HepG2 (cell line): ENCODE data around the gene SLC25A15. TPM values are rescaled to one million over a fixed set of nuclear protein-coding genes. Genes with fewer than 3 reads are reported as not detected.

ENCODE experiments used
- ATAC-seq: fragments of 200-7000 bp; cut with Tn5 transposase; 3 replicates; pipeline ENCODE4 v1.9.1; 2020; ENCODE audit warnings: mild to moderate bottlenecking, moderate library complexity
- BruUV-seq: library from RNA; stranded (reverse); fragments of 400-500 nt; replicated peaks from 2 replicates; lab custom pipeline; 2021; lab: Mats Ljungman, UMichigan
- CTCF ChIA-PET: fragments of 300-600 bp; formaldehyde crosslinking; extraction: SDS; loops from one replicate; lab custom pipeline; 2021; ENCODE audit warnings: low total read pairs, inconsistent platforms, low intra/inter-chr PET ratio; lab: Yijun Ruan, JAX
- POLR2A ChIA-PET: fragments of 350-600 bp; sonication (Branson Sonifier 250); formaldehyde crosslinking; loops from one replicate; lab custom pipeline; 2020; ENCODE audit warnings: antibody characterized with exemption, inconsistent platforms; lab: Yijun Ruan, JAX
- DNase-seq: peaks from one replicate; pipeline ENCODE4 v3.0.0-alpha.2; 2015; ENCODE audit warnings: low spot score
- FAIRE-seq: peaks from 3 replicates; lab custom pipeline; 2011; peaks lifted over from hg19 to GRCh38; lab: Jason Lieb, UNC
- H2AFZ ChIP-seq: one replicate; pipeline ENCODE4 v1.6.1; 2011; ENCODE audit warnings: low read length, inconsistent platforms
- H3K27ac ChIP-seq: fragments of 300-600 bp; 3 replicates; pipeline ENCODE4 v1.8.0; 2011; ENCODE audit warnings: mixed run types, mild to moderate bottlenecking, mixed read lengths, low read length, inconsistent platforms; ENCODE audit not compliant: insufficient read depth; ENCODE audit errors: extremely low read length
- H3K27me3 ChIP-seq, 2 experiments: fragments of 200-600 bp in 1 of 2; 2 replicates in 1 of 2; 3 replicates in 1 of 2; pipeline versions ENCODE4 v1.6.0 to v1.8.0; 2011; ENCODE audit warnings: low read length in 2 of 2, mild to moderate bottlenecking in 2 of 2, moderate library complexity in 2 of 2, inconsistent platforms in 1 of 2; ENCODE audit not compliant: insufficient read depth in 2 of 2, control insufficient read depth in 1 of 2
- H3K36me3 ChIP-seq, 2 experiments: fragments of 200-600 bp in 1 of 2; replicated peaks in 1 of 2; 2 replicates in 1 of 2; 3 replicates in 1 of 2; pipeline versions ENCODE4 v1.5.1 to v1.8.0; 2011; ENCODE audit warnings: low read length in 2 of 2, inconsistent platforms in 1 of 2; ENCODE audit not compliant: insufficient read depth in 2 of 2, control insufficient read depth in 1 of 2
- H3K4me1 ChIP-seq: 2 replicates; pipeline ENCODE4 v1.5.1; 2012; ENCODE audit warnings: low read length, inconsistent platforms; ENCODE audit not compliant: insufficient read depth
- H3K4me2 ChIP-seq: 2 replicates; pipeline ENCODE4 v1.6.0; 2011; ENCODE audit warnings: low read depth, low read length, inconsistent platforms
- H3K4me3 ChIP-seq, 3 experiments: fragments of 200-600 bp in 1 of 3; sonication (generic), shearing (Covaris generic) in 1 of 3; replicated peaks in 1 of 3; 2 replicates each; pipeline ENCODE4 v1.5.1; 2011 to 2016; ENCODE audit warnings: low read length in 3 of 3, inconsistent platforms in 2 of 3, low read depth in 2 of 3, mild to moderate bottlenecking in 2 of 3, control low read depth in 1 of 3, mixed read lengths in 1 of 3; ENCODE audit not compliant: insufficient read depth in 1 of 3
- H3K79me2 ChIP-seq: one replicate; pipeline ENCODE4 v1.6.1; 2011; ENCODE audit warnings: low read length, inconsistent platforms; ENCODE audit not compliant: insufficient read depth
- H3K9ac ChIP-seq: 2 replicates; pipeline ENCODE4 v1.6.0; 2011; ENCODE audit warnings: mild to moderate bottlenecking, low read depth, low read length, inconsistent platforms; ENCODE audit not compliant: insufficient read depth
- H3K9me3 ChIP-seq: 2 replicates; pipeline ENCODE4 v1.5.1; 2012; ENCODE audit warnings: mild to moderate bottlenecking, low read length
- H4K20me1 ChIP-seq: 2 replicates; pipeline ENCODE4 v1.6.0; 2011; ENCODE audit warnings: inconsistent platforms, mild to moderate bottlenecking, low read length, moderate library complexity; ENCODE audit not compliant: insufficient read depth
- CEBPB ChIP-seq: IDR thresholded peaks from 2 replicates; pipeline ENCODE4 v1.6.1; 2011; ENCODE audit warnings: low read depth, low read length, improper control_type of control experiment, borderline replicate concordance
- HMGA1 ChIP-seq: sonication (generic); formaldehyde crosslinking; conservative IDR thresholded peaks from 2 replicates; pipeline ENCODE4 v1.4.0; 2020; ENCODE audit warnings: missing genetic modification reagents
- HOXA3 ChIP-seq: sonication (generic); formaldehyde crosslinking; IDR thresholded peaks from 2 replicates; pipeline ENCODE4 v1.5.0; 2020; ENCODE audit warnings: missing genetic modification reagents
- MXD3 ChIP-seq: IDR thresholded peaks from 2 replicates; pipeline ENCODE4 v1.6.1; 2016; ENCODE audit warnings: mild to moderate bottlenecking, missing biosample characterization, missing genetic modification reagents
- SMAD9 ChIP-seq: sonication (generic); formaldehyde crosslinking; IDR thresholded peaks from 2 replicates; pipeline ENCODE4 v1.5.1; 2020; ENCODE audit warnings: mild to moderate bottlenecking, missing genetic modification reagents
- ZFP36L1 ChIP-seq: sonication (generic); formaldehyde crosslinking; IDR thresholded peaks from 2 replicates; pipeline ENCODE4 v1.8.0; 2022; ENCODE audit warnings: mild to moderate bottlenecking, missing genetic modification reagents, moderate library complexity
- ZNF501 ChIP-seq: sonication (generic); formaldehyde crosslinking; IDR thresholded peaks from 2 replicates; pipeline ENCODE4 v1.5.1; 2020; ENCODE audit warnings: mild to moderate bottlenecking, moderate library complexity, missing genetic modification reagents
- WGBS: methylation state at CpG from one replicate; pipeline ENCODE4 v1.1.6; 2017; ENCODE audit warnings: low lambda C conversion rate; 5-methylcytosine and 5-hydroxymethylcytosine counted together
- in situ Hi-C: cut with HindIII; loops from 2 replicates; pipeline ENCODE4 v1.10.0; 2017; ENCODE audit warnings: low pct_unique_long_range_greater_than_20kb; ENCODE audit not compliant: extremely low pct_ligation_motif_present
- intact Hi-C: fragments of 100-400 bp; cut with micrococcal nuclease; formaldehyde crosslinking; loops from one replicate; pipeline ENCODE4 v1.10.0; 2022; ENCODE audit not compliant: unreplicated experiment
- polyA plus RNA-seq, 8 experiments: library from polyadenylated mRNA; depleted of rRNA in 3 of 8; stranded (reverse) in 7 of 8; unstranded in 1 of 8; fragments of >200 nt; fragmentation: Illumina TruSeq in 4 of 8; extraction: Trizol in 4 of 8; gene quantifications; 2 replicates each; pipeline versions ENCODE4 v1.2.1 to v1.2.3, GENCODE V29; 2011 to 2016; ENCODE audit warnings: low read depth in 4 of 8, missing spikeins in 1 of 8, mixed read lengths in 1 of 8; ENCODE audit not compliant: insufficient read depth in 1 of 8
- total RNA-seq, 5 experiments: library from RNA; depleted of rRNA; stranded (reverse); fragments of >200 nt; fragmentation: Illumina TruSeq; extraction: Trizol; gene quantifications; 2 replicates each; pipeline ENCODE4 v1.2.3, GENCODE V29; 2016; ENCODE audit warnings: low read depth in 1 of 5

The SLC25A15 gene
- total and polyA plus RNA-seq, 2 of the 13 experiments (the other 11 are each of a cell fraction or from before 2014, with no cell fraction given): 17.3 to 39.1 TPM

DNA sequence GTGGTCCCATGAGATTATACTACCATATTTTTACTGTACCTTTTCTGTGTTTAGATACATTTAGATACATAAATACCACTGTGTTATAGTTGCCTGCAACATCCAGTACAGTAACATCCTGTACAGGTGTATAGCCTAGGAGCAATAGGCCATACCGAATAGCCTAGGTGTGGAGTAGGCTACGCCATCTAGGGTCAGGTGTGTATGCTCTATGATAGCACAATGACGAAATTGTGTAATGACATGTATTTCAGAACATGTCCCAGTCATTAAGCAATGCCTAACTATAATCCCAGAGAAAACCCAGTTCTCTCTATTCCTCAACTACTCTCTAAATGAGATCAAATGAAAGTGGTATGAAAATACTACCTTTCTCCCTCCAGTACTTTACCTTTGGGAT, 3.9 kb downstream of the SLC25A15 start:
- Histone ChIP-seq H3K27ac (no peak overlapping the region), H3K4me2 (no peak overlapping the region), H2AFZ (no peak overlapping the region), H3K36me3 (peaks cover 15 to 34% of the 10 kb centered on the region in 2 experiments), H3K27me3 (no peaks in the 10 kb centered on the region; a peak in 1 of 5 replicates), H3K4me3 (no peak overlapping the region), H3K9ac (no peak overlapping the region), H3K9me3 (no peaks in the 10 kb centered on the region), H4K20me1 (no peaks in the 10 kb centered on the region), H3K4me1 (peaks cover 60% of the 10 kb centered on the region), H3K79me2 (peaks cover 46% of the 10 kb centered on the region)
- POLR2A ChIA-PET: no interaction called here
- no TSS peak for BruUV-seq
- in situ Hi-C loops (no loop called here), intact Hi-C loops (no loop called here)
- FAIRE-seq (no peak), ATAC-seq (no peak), DNase-seq (no peak)
- 94% methylated on average over 3 of the region's 3 CpGs for WGBS
- TF ChIP-seq CEBPB: peak; percentile 75
- TF ChIP-seq ZNF501: no peak
- CTCF ChIA-PET: no interaction called here

DNA sequence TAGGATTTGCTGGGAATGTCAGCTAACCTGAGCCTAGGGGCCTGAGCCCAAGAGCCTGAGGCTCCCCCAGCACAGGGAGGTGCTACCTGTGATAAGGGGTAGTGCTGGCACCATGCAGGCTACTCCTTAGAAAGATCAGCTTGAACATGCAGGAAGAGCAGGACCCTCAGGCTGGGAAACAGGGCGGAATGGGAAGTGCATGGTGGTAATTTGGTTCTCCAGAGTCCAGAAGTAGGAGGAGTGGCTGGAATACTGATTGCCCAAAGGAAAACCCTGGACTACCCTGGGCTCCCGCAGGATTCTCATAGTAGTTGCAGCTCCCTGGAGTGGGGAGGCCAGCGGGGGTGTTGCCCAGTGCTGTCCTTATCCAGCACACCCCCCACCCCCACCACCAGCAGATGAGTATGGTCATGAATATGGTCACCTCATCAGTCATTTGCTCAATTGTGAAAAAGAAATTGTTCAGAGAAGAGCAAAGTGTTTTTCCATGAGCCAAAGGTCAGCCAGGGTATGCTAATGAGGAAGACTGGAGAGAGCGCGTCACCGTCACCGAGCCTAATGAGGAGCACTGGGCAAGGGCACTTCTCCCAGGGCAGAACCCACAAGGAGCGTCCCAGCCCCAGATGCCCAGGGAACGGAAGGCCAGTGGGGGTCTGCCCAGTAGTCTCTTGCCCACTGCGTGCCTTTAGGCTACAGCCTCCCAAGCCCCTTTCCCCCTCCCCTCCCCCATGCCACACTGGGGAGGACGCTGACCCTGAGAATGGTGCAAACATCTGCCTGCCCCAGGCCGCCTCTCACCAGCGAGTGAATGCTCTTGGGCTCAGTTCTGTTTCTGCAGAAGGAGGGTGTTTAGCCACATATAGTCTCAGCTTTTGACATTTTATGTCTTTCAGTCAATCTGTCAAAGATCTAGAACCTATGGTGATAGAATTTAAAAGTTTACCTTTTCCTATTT, 5.3 kb downstream of the SLC25A15 start:
- Histone ChIP-seq H2AFZ (no peak overlapping the region), H3K79me2 (peaks cover 42% of the 10 kb centered on the region), H3K4me3 (no peak overlapping the region), H3K27me3 (no peaks in the 10 kb centered on the region; a peak in 1 of 5 replicates), H4K20me1 (no peaks in the 10 kb centered on the region), H3K36me3 (peaks cover 20 to 47% of the 10 kb centered on the region in 2 experiments), H3K4me1 (peaks cover 56% of the 10 kb centered on the region), H3K27ac (peak overlapping the region; percentile 37), H3K9me3 (no peaks in the 10 kb centered on the region), H3K4me2 (no peak overlapping the region), H3K9ac (no peak overlapping the region)
- TF ChIP-seq MXD3 (CRISPR knock-in tag) (no peak), HMGA1 (CRISPR knock-in tag) (no peak), ZFP36L1 (CRISPR knock-in tag) (no peak), SMAD9 (no peak), HOXA3 (0 out of 2 replicates have a peak, but pooled peaks have one; percentile 12)
- intact Hi-C loops (no loop called here), in situ Hi-C loops (no loop called here)
- ChIA-PET POLR2A (no interaction called here), CTCF (no interaction called here)
- FAIRE-seq (no peak), DNase-seq (no peak), ATAC-seq (peak; percentile 52)
- 88% methylated on average over 10 of the region's 13 CpGs for WGBS
- no TSS peak for BruUV-seq
